Activated T-cell treated with anti-CD3 and anti-CD28 coated beads, Interleukin-2, amount 50 U/mL, for 72 hours (primary cell): ENCODE results near the gene SULT4A1. TPM values are rescaled to one million over a fixed set of nuclear protein-coding genes. Genes with fewer than 3 reads are reported as not detected.

ENCODE experiments used
- ATAC-seq, 2 donors: fragments of 150-1000 bp; cut with Tn5 transposase; replicated peaks in 1 of 2; 2 replicates each; pipeline ENCODE4 v1.10.0; 2021; ENCODE audit warnings: moderate library complexity in 2 of 2, mild to moderate bottlenecking in 1 of 2
- DNase-seq, 2 donors: peaks; one replicate each; pipeline ENCODE4 v3.0.0; 2021 to 2022; ENCODE audit warnings: mixed read lengths in 1 of 2
- H3K27ac Mint-ChIP-seq: one replicate; pipeline ENCODE4 v1.8.0; 2022; ENCODE audit warnings: mild to moderate bottlenecking, moderate library complexity, mixed read lengths
- H3K27me3 Mint-ChIP-seq: one replicate; pipeline ENCODE4 v1.8.0; 2022; ENCODE audit warnings: low read depth, mixed read lengths
- H3K36me3 Mint-ChIP-seq, 2 donors: one replicate each; pipeline ENCODE4 v1.8.0; 2022; ENCODE audit warnings: mixed read lengths in 2 of 2, mild to moderate bottlenecking in 1 of 2; ENCODE audit not compliant: insufficient read depth in 2 of 2
- H3K4me1 Mint-ChIP-seq: one replicate; pipeline ENCODE4 v1.8.0; 2022; ENCODE audit warnings: low read depth, mixed read lengths
- H3K4me3 Mint-ChIP-seq, 2 donors: one replicate each; pipeline ENCODE4 v1.8.0; 2022; ENCODE audit warnings: mild to moderate bottlenecking in 2 of 2, mixed read lengths in 2 of 2, moderate library complexity in 2 of 2
- H3K9me3 Mint-ChIP-seq, 2 donors: one replicate each; pipeline ENCODE4 v1.8.0; 2022; ENCODE audit warnings: mixed read lengths in 2 of 2
- total RNA-seq, 2 donors: library from RNA; stranded (reverse); gene quantifications; one replicate each; pipeline ENCODE4 v1.2.3, GENCODE V29; 2022

SULT4A1 gene
- total RNA-seq, 2 donors from 2014 or later = not detected

- no peak overlapping the region for H3K27ac Mint-ChIP-seq
- H3K9me3 Mint-ChIP-seq = peaks cover 2 to 4% of the 10 kb centered on the region in 2 donors
- H3K4me3 Mint-ChIP-seq = no peak overlapping the region
- DNase-seq = no peak
- H3K4me1 Mint-ChIP-seq = no peaks in the 10 kb centered on the region
- H3K36me3 Mint-ChIP-seq = peaks cover 0 to 3% of the 10 kb centered on the region in 2 donors
- H3K27me3 Mint-ChIP-seq = no peaks in the 10 kb centered on the region
- no peak for ATAC-seq
These were observed 59.3 kb downstream of the SULT4A1 start for GRCh38 chr22:43802897-43803495.

GRCh38 chr22:43800970-43801369, 61.3 kb downstream of the SULT4A1 start:
- peaks cover 2 to 4% of the 10 kb centered on the region in 2 donors for H3K9me3 Mint-ChIP-seq

GRCh38 chr22:43798492-43798891, 63.8 kb downstream of the SULT4A1 start:
- Mint-ChIP-seq H3K4me1 (no peaks in the 10 kb centered on the region), H3K27me3 (peaks cover 8% of the 10 kb centered on the region), H3K27ac (no peak overlapping the region), H3K4me3 (no peak overlapping the region), H3K36me3 (peaks cover 0 to 3% of the 10 kb centered on the region in 2 donors), H3K9me3 (peaks cover 2 to 4% of the 10 kb centered on the region in 2 donors)
- DNase-seq = no peak
- ATAC-seq = no peak

More at GRCh38 chr22:43800970-43801369, 61.3 kb downstream of the SULT4A1 start:
- no peak for ATAC-seq
- no peak overlapping the region for H3K27ac Mint-ChIP-seq
- H3K27me3 Mint-ChIP-seq = peaks cover 1% of the 10 kb centered on the region
- peaks cover 0 to 3% of the 10 kb centered on the region in 2 donors for H3K36me3 Mint-ChIP-seq
- no peak overlapping the region for H3K4me3 Mint-ChIP-seq
- no peak for DNase-seq
- no peaks in the 10 kb centered on the region for H3K4me1 Mint-ChIP-seq

GRCh38 chr22:43796567-43796966, 65.7 kb downstream of the SULT4A1 start:
- peaks cover 2 to 3% of the 10 kb centered on the region in 2 donors for H3K9me3 Mint-ChIP-seq
- no peak overlapping the region for H3K27ac Mint-ChIP-seq
- H3K4me3 Mint-ChIP-seq = no peak overlapping the region
- no peaks in the 10 kb centered on the region for H3K4me1 Mint-ChIP-seq
- peaks cover 0 to 3% of the 10 kb centered on the region in 2 donors for H3K36me3 Mint-ChIP-seq
- ATAC-seq (no peak), DNase-seq (no peak)
- peaks cover 8% of the 10 kb centered on the region for H3K27me3 Mint-ChIP-seq

- Mint-ChIP-seq H3K36me3 (no peaks in the 10 kb centered on the region), H3K4me1 (no peaks in the 10 kb centered on the region), H3K9me3 (peaks cover 0 to 2% of the 10 kb centered on the region in 2 donors), H3K27ac (no peak overlapping the region), H3K27me3 (peaks cover 8% of the 10 kb centered on the region), H3K4me3 (no peak overlapping the region)
- DNase-seq (no peak), ATAC-seq (no peak)
These were observed 67.0 kb downstream of the SULT4A1 start for GRCh38 chr22:43795320-43795719.

GRCh38 chr22:43792905-43793304, 69.4 kb downstream of the SULT4A1 start:
- no peaks in the 10 kb centered on the region for H3K9me3 Mint-ChIP-seq
- H3K4me3 Mint-ChIP-seq = no peak overlapping the region
- ATAC-seq (no peak), DNase-seq (no peak)
- no peaks in the 10 kb centered on the region for H3K36me3 Mint-ChIP-seq
- no peaks in the 10 kb centered on the region for H3K4me1 Mint-ChIP-seq
- H3K27me3 Mint-ChIP-seq = peaks cover 12% of the 10 kb centered on the region
- H3K27ac Mint-ChIP-seq = no peak overlapping the region

GRCh38 chr22:43789452-43789851, 72.9 kb downstream of the SULT4A1 start:
- DNase-seq (no peak), ATAC-seq (no peak)
- Mint-ChIP-seq H3K27me3 (peaks cover 28% of the 10 kb centered on the region), H3K27ac (no peak overlapping the region), H3K4me1 (no peaks in the 10 kb centered on the region), H3K9me3 (no peaks in the 10 kb centered on the region), H3K36me3 (no peaks in the 10 kb centered on the region), H3K4me3 (no peak overlapping the region)

- Mint-ChIP-seq H3K27me3 (peaks cover 28% of the 10 kb centered on the region), H3K27ac (no peak overlapping the region), H3K4me1 (no peaks in the 10 kb centered on the region), H3K9me3 (no peaks in the 10 kb centered on the region), H3K36me3 (no peaks in the 10 kb centered on the region), H3K4me3 (no peak overlapping the region)
- DNase-seq (no peak), ATAC-seq (no peak)
These were observed 78.5 kb downstream of the SULT4A1 start for GRCh38 chr22:43783777-43784176.

GRCh38 chr22:43782448-43782847, 79.9 kb downstream of the SULT4A1 start:
- no peaks in the 10 kb centered on the region for H3K9me3 Mint-ChIP-seq

GRCh38 chr22:43777286-43777685, 85.0 kb downstream of the SULT4A1 start:
- Mint-ChIP-seq H3K27ac (no peak overlapping the region), H3K36me3 (no peaks in the 10 kb centered on the region), H3K27me3 (no peaks in the 10 kb centered on the region), H3K4me3 (no peak overlapping the region), H3K4me1 (no peaks in the 10 kb centered on the region), H3K9me3 (no peaks in the 10 kb centered on the region)
- DNase-seq (no peak), ATAC-seq (no peak)

More at GRCh38 chr22:43782448-43782847, 79.9 kb downstream of the SULT4A1 start:
- ATAC-seq (no peak), DNase-seq (no peak)
- Mint-ChIP-seq H3K36me3 (no peaks in the 10 kb centered on the region), H3K27ac (no peak overlapping the region), H3K4me3 (no peak overlapping the region), H3K4me1 (no peaks in the 10 kb centered on the region), H3K27me3 (peaks cover 19% of the 10 kb centered on the region)

GRCh38 chr22:43776081-43776670, 86.1 kb downstream of the SULT4A1 start:
- DNase-seq (no peak), ATAC-seq (no peak)
- no peak overlapping the region for H3K4me3 Mint-ChIP-seq
- H3K36me3 Mint-ChIP-seq = no peaks in the 10 kb centered on the region
- H3K9me3 Mint-ChIP-seq = no peaks in the 10 kb centered on the region
- H3K27me3 Mint-ChIP-seq = no peaks in the 10 kb centered on the region
- no peak overlapping the region for H3K27ac Mint-ChIP-seq
- H3K4me1 Mint-ChIP-seq = no peaks in the 10 kb centered on the region
